CD14-positive monocyte (primary cell): ENCODE data around the gene LRRC37A. TPM values are rescaled to one million over a fixed set of nuclear protein-coding genes. Genes with fewer than 3 reads are reported as not detected.
"Not testable (repeated sequence)": the region's sequence is repeated elsewhere in the genome, so short reads cannot be mapped to it uniquely, and the experiment has no call there.

Source experiments
- DNase-seq, 3 donors: peaks; one replicate each; pipeline ENCODE4 v3.0.0-alpha.2; 2011 to 2022
- H2AFZ ChIP-seq: 2 replicates; pipeline ENCODE4 v1.6.0; 2012; ENCODE audit warnings: mild to moderate bottlenecking, low read depth, low read length, inconsistent platforms; ENCODE audit not compliant: insufficient read depth, poor library complexity, severe bottlenecking
- H3K27ac ChIP-seq, 2 donors: 1 replicate in 1 of 2; 2 replicates in 1 of 2; pipeline ENCODE4 v1.5.1; 2012 to 2013; ENCODE audit warnings: low read length in 2 of 2, control low read depth in 1 of 2, inconsistent platforms in 1 of 2, low read depth in 1 of 2, mild to moderate bottlenecking in 1 of 2
- H3K27me3 ChIP-seq, 2 donors: one replicate each; pipeline versions ENCODE4 v1.6.0 to v1.6.1; 2011 to 2013; ENCODE audit warnings: low read length in 2 of 2; ENCODE audit not compliant: control insufficient read depth in 2 of 2, insufficient read depth in 2 of 2
- H3K36me3 ChIP-seq, 2 donors: replicated peaks in 1 of 2; 1 replicate in 1 of 2; 2 replicates in 1 of 2; pipeline versions ENCODE4 v1.5.1 to v1.6.1; 2012 to 2013; ENCODE audit warnings: low read length in 2 of 2, control low read depth in 1 of 2, inconsistent platforms in 1 of 2, mild to moderate bottlenecking in 1 of 2; ENCODE audit not compliant: insufficient read depth in 2 of 2, control insufficient read depth in 1 of 2
- H3K4me1 ChIP-seq, 2 donors: 1 replicate in 1 of 2; 2 replicates in 1 of 2; pipeline versions ENCODE4 v1.5.1 to v1.6.1; 2012 to 2013; ENCODE audit warnings: low read length in 2 of 2, control low read depth in 1 of 2, inconsistent platforms in 1 of 2, mild to moderate bottlenecking in 1 of 2, moderate library complexity in 1 of 2; ENCODE audit not compliant: insufficient read depth in 2 of 2, control insufficient read depth in 1 of 2
- H3K4me2 ChIP-seq: replicated peaks from 2 replicates; pipeline ENCODE3; 2012; ENCODE audit warnings: low read length, moderate library complexity, mild to moderate bottlenecking; ENCODE audit not compliant: poor library complexity, severe bottlenecking; ENCODE audit errors: extremely low read depth
- H3K4me3 ChIP-seq, 3 experiments: fragments of 200-600 bp in 1 of 3; sonication (generic) in 1 of 3; replicated peaks in 1 of 3; 1 replicate in 2 of 3; 2 replicates in 1 of 3; pipeline ENCODE4 v1.5.1; 2011 to 2013; ENCODE audit warnings: low read length in 3 of 3, mild to moderate bottlenecking in 3 of 3, control low read depth in 2 of 3, low read depth in 2 of 3, inconsistent platforms in 1 of 3, moderate library complexity in 1 of 3
- H3K79me2 ChIP-seq: 2 replicates; pipeline ENCODE4 v1.6.0; 2012; ENCODE audit warnings: mild to moderate bottlenecking, control low read depth, inconsistent platforms, low read length, moderate library complexity; ENCODE audit not compliant: insufficient read depth
- H3K9ac ChIP-seq: 2 replicates; pipeline ENCODE4 v1.6.0; 2017; ENCODE audit warnings: low read length, mild to moderate bottlenecking; ENCODE audit not compliant: insufficient read depth, poor library complexity, severe bottlenecking
- H3K9me3 ChIP-seq, 2 donors: replicated peaks in 1 of 2; 1 replicate in 1 of 2; 2 replicates in 1 of 2; pipeline versions ENCODE4 v1.5.1 to v1.6.1; 2012 to 2013; ENCODE audit warnings: low read length in 2 of 2, control low read depth in 1 of 2; ENCODE audit not compliant: control insufficient read depth in 1 of 2, insufficient read depth in 1 of 2
- H4K20me1 ChIP-seq: 2 replicates; pipeline ENCODE4 v1.6.0; 2012; ENCODE audit warnings: mild to moderate bottlenecking, low read length, control low read depth, moderate library complexity; ENCODE audit not compliant: insufficient read depth
- H3K27ac Mint-ChIP-seq, 7 donors: one replicate each; pipeline ENCODE4 v1.8.0; 2020; ENCODE audit warnings: mild to moderate bottlenecking in 7 of 7, mixed read lengths in 7 of 7, moderate library complexity in 6 of 7, inconsistent platforms in 2 of 7
- H3K27me3 Mint-ChIP-seq, 3 donors: one replicate each; pipeline ENCODE4 v1.8.0; 2021 to 2022; ENCODE audit warnings: low read depth in 3 of 3, mild to moderate bottlenecking in 3 of 3, mixed read lengths in 3 of 3, moderate library complexity in 3 of 3, inconsistent platforms in 1 of 3
- H3K36me3 Mint-ChIP-seq, 2 donors: one replicate each; pipeline ENCODE4 v1.8.0; 2020; ENCODE audit warnings: mixed read lengths in 2 of 2, inconsistent platforms in 1 of 2, mild to moderate bottlenecking in 1 of 2
- H3K4me1 Mint-ChIP-seq: one replicate; pipeline ENCODE4 v1.8.0; 2020; ENCODE audit warnings: mild to moderate bottlenecking, mixed read lengths
- H3K4me3 Mint-ChIP-seq, 2 donors: one replicate each; pipeline ENCODE4 v1.8.0; 2020; ENCODE audit warnings: mild to moderate bottlenecking in 2 of 2, mixed read lengths in 2 of 2, moderate library complexity in 1 of 2
- H3K9me3 Mint-ChIP-seq, 7 donors: one replicate each; pipeline ENCODE4 v1.8.0; 2020 to 2022; ENCODE audit warnings: mixed read lengths in 7 of 7, mild to moderate bottlenecking in 6 of 7, moderate library complexity in 6 of 7, inconsistent platforms in 2 of 7
- WGBS: methylation state at CpG from one replicate; pipeline ENCODE4 v1.1.5; 2013; ENCODE audit warnings: missing lambda C conversion rate; ENCODE audit not compliant: insufficient coverage; 5-methylcytosine and 5-hydroxymethylcytosine counted together
- intact Hi-C, 2 donors: fragments of 100-400 bp; cut with micrococcal nuclease; formaldehyde crosslinking; loops; one replicate each; pipeline versions ENCODE4 v1.15.0 to v1.15.1; 2023
- polyA plus RNA-seq, 3 donors: library from polyadenylated mRNA; depleted of rRNA in 1 of 3; unstranded in 2 of 3; stranded (reverse) in 1 of 3; fragments of 300-500 nt in 2 of 3; fragments of >200 nt in 1 of 3; fragmentation: Illumina TruSeq in 2 of 3; gene quantifications; 1 replicate in 2 of 3; 2 replicates in 1 of 3; pipeline ENCODE4 v1.2.3, GENCODE V29; 2012 to 2021

Gene LRRC37A
- polyA plus RNA-seq, 3 donors: 0.23 to 2.1 (median 0.38) TPM

GRCh38 chr17:46372236-46373229, 77.6 kb downstream of the LRRC37A start:
- H3K9me3 ChIP-seq, H3K4me1 ChIP-seq, H3K4me1 Mint-ChIP-seq, H3K27me3 ChIP-seq, H4K20me1 ChIP-seq, H3K9me3 Mint-ChIP-seq, H3K27ac ChIP-seq, DNase-seq, H3K27ac Mint-ChIP-seq, H3K9ac ChIP-seq, H3K36me3 Mint-ChIP-seq, H3K4me3 Mint-ChIP-seq, intact Hi-C loops, H3K27me3 Mint-ChIP-seq, H3K4me2 ChIP-seq, H3K36me3 ChIP-seq, H3K79me2 ChIP-seq, H2AFZ ChIP-seq, H3K4me3 ChIP-seq: not testable (repeated sequence)
- WGBS: no CpG with 5 or more reads among the region's 95 CpGs

- intact Hi-C loops, H3K36me3 Mint-ChIP-seq, H3K4me3 Mint-ChIP-seq: not testable (repeated sequence)
Measured at GRCh38 chr17:46373418-46373817, 78.5 kb downstream of the LRRC37A start.

GRCh38 chr17:46383118-46383517, 88.2 kb downstream of the LRRC37A start:
- H3K9me3 ChIP-seq, H3K4me3 Mint-ChIP-seq, DNase-seq, H3K27me3 Mint-ChIP-seq, H3K27me3 ChIP-seq, intact Hi-C loops, H3K79me2 ChIP-seq, H3K9me3 Mint-ChIP-seq, H3K27ac Mint-ChIP-seq, H3K27ac ChIP-seq, H3K4me1 ChIP-seq, H4K20me1 ChIP-seq, H2AFZ ChIP-seq, H3K36me3 Mint-ChIP-seq, H3K4me3 ChIP-seq, H3K9ac ChIP-seq, H3K4me1 Mint-ChIP-seq, H3K4me2 ChIP-seq, H3K36me3 ChIP-seq: not testable (repeated sequence)
- no CpG with 5 or more reads among the region's 4 CpGs for WGBS

More at GRCh38 chr17:46373418-46373817, 78.5 kb downstream of the LRRC37A start:
- H3K9ac ChIP-seq, H3K4me2 ChIP-seq, H3K27ac ChIP-seq, H3K27ac Mint-ChIP-seq, H3K4me1 ChIP-seq, H3K36me3 ChIP-seq, H4K20me1 ChIP-seq, H3K4me3 ChIP-seq, H2AFZ ChIP-seq, H3K27me3 ChIP-seq, H3K27me3 Mint-ChIP-seq, H3K9me3 Mint-ChIP-seq, H3K9me3 ChIP-seq, H3K79me2 ChIP-seq, DNase-seq, H3K4me1 Mint-ChIP-seq: not testable (repeated sequence)
- no CpG with 5 or more reads among the region's 7 CpGs for WGBS

GRCh38 chr17:46385491-46385890, 90.6 kb downstream of the LRRC37A start:
- H3K4me1 ChIP-seq, H3K4me3 Mint-ChIP-seq, H3K36me3 Mint-ChIP-seq: not testable (repeated sequence)

More at GRCh38 chr17:46385491-46385890, 90.6 kb downstream of the LRRC37A start:
- H4K20me1 ChIP-seq, H2AFZ ChIP-seq, H3K4me3 ChIP-seq, DNase-seq, H3K27ac Mint-ChIP-seq, H3K36me3 ChIP-seq, H3K4me2 ChIP-seq, H3K27ac ChIP-seq, intact Hi-C loops, H3K9me3 ChIP-seq, H3K4me1 Mint-ChIP-seq, H3K9me3 Mint-ChIP-seq, H3K27me3 Mint-ChIP-seq, H3K9ac ChIP-seq, H3K27me3 ChIP-seq, H3K79me2 ChIP-seq: not testable (repeated sequence)
